ENCODE data around the gene ADAMTSL2. TPM values are rescaled to one million over a fixed set of nuclear protein-coding genes. Genes with fewer than 3 reads are reported as not detected.

The ADAMTSL2 gene
- polyA plus RNA-seq, 2 of the 4 experiments (the other 2 are of a cell fraction), result not detected

DNA sequence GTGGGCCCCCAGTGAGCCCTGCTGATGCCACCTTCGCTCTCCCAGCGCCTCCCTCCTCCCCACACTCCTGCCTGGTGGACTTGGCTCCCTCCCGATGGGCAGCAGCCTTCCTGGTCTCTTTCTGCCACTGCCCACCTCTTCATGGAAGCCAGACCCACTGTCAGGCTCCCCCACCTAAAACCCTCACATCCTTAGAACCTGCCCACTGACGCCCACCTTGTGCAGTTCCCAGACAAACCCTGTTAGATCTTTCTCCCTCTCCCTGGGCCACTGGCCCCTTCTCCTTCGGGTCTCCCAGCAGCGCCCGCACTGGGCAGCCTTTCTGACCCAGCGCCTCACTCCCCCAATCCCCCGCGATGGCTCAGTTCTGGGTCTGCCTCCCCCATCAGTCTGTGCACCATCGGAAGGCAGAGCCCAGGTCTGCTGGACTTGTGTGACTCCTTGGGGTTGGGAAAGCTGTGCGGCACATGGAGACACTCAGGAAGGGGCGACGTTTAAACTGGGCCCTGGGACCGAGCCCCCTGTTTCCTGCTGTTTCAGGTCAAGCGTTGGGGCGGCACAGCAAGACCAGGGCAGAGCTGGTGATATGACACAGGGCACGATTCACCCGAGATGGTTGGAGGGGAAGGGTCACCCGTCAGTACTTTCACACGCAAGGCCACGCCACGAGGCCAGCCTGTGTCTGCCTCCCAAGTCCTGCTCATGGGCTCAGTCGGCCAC, 27.1 kb upstream of the ADAMTSL2 start:
- POLR2A ChIA-PET, result no interaction called here
- DNase-seq (ENCODE audit: low read depth in 1 of 2, low spot score in 1 of 2) (no peak), ATAC-seq (no peak), FAIRE-seq (no peak)
- Histone ChIP-seq H3K9me3 (peaks cover 14% of the 10 kb centered on the region), H3K27ac (no peak overlapping the region), H3K4me1 (peaks cover 13% of the 10 kb centered on the region), H3K4me3 (no peak overlapping the region), H3K4me2 (no peak overlapping the region)
- WGBS (ENCODE audit: missing lambda C conversion rate), result 64% methylated on average over 18 of the region's 24 CpGs
- TF ChIP-seq NFE2L2 (conservative IDR thresholded peaks at IDR 0.05; ENCODE audit: low read length) (no peak), PHF8 (IDR thresholded peaks at IDR 0.05; ENCODE audit: borderline replicate concordance, low read depth) (no peak), CHD2 (IDR thresholded peaks at IDR 0.05; ENCODE audit: low read length, partially characterized antibody) (no peak), JUNB (IDR thresholded peaks at IDR 0.05) (no peak), NR3C1 (IDR thresholded peaks at IDR 0.05) (no peak), HOXA7 (CRISPR knock-in tag; IDR thresholded peaks at IDR 0.05) (no peak), FOXS1 (CRISPR knock-in tag; IDR thresholded peaks at IDR 0.05) (no peak), HOXB13 (CRISPR knock-in tag; IDR thresholded peaks at IDR 0.05; ENCODE audit: low read depth) (no peak), JUN (IDR thresholded peaks at IDR 0.05) (no peak), CBX2 (IDR thresholded peaks at IDR 0.05; ENCODE audit: borderline replicate concordance, low read depth) (no peak), RFX5 (IDR thresholded peaks at IDR 0.05) (no peak), NPAS2 (CRISPR knock-in tag; IDR thresholded peaks at IDR 0.05; ENCODE audit: borderline replicate concordance) (no peak), MAZ (IDR thresholded peaks at IDR 0.05; ENCODE audit: borderline replicate concordance, low read depth, low read length) (no peak), FOSL2 (IDR thresholded peaks at IDR 0.05) (no peak), FOSL2 (CRISPR knock-in tag; IDR thresholded peaks at IDR 0.05) (no peak)
- TF ChIP-seq, protein P1, sequence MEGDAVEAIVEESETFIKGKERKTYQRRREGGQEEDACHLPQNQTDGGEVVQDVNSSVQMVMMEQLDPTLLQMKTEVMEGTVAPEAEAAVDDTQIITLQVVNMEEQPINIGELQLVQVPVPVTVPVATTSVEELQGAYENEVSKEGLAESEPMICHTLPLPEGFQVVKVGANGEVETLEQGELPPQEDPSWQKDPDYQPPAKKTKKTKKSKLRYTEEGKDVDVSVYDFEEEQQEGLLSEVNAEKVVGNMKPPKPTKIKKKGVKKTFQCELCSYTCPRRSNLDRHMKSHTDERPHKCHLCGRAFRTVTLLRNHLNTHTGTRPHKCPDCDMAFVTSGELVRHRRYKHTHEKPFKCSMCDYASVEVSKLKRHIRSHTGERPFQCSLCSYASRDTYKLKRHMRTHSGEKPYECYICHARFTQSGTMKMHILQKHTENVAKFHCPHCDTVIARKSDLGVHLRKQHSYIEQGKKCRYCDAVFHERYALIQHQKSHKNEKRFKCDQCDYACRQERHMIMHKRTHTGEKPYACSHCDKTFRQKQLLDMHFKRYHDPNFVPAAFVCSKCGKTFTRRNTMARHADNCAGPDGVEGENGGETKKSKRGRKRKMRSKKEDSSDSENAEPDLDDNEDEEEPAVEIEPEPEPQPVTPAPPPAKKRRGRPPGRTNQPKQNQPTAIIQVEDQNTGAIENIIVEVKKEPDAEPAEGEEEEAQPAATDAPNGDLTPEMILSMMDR (IDR thresholded peaks at IDR 0.05), result no peak
- TF ChIP-seq, protein P2, sequence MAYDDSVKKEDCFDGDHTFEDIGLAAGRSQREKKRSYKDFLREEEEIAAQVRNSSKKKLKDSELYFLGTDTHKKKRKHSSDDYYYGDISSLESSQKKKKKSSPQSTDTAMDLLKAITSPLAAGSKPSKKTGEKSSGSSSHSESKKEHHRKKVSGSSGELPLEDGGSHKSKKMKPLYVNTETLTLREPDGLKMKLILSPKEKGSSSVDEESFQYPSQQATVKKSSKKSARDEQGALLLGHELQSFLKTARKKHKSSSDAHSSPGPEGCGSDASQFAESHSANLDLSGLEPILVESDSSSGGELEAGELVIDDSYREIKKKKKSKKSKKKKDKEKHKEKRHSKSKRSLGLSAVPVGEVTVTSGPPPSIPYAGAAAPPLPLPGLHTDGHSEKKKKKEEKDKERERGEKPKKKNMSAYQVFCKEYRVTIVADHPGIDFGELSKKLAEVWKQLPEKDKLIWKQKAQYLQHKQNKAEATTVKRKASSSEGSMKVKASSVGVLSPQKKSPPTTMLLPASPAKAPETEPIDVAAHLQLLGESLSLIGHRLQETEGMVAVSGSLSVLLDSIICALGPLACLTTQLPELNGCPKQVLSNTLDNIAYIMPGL (CRISPR knock-in tag; IDR thresholded peaks at IDR 0.05; ENCODE audit: borderline replicate concordance), result no peak
- CTCF ChIA-PET, result interaction anchor here (0.7 to 1.8 kb wide), 2 partner anchors 12 to 17 kb away, joined by 3 to 5 read pairs; no protein-coding TSS in a partner anchor

DNA sequence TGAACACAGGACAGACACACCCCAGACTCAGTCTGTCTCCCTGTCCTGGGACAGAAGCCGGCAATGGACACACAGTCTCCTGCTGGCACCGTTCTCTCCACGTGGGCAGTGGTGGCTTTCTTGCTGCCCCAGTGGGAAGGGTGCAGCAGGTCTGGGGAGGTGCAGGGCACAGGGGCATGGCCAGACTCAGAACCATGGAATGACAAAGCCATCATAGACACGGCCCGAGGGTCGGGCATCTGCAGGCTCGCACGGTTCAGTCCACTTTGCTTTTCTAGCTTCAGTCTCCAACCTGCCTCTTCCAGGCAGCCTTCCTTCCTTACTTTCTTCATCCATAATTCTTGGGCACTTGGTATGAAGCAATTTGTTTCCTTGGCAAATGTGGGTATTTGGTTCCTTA, 26.5 kb upstream of the ADAMTSL2 start:
- Histone ChIP-seq H3K4me3 (no peak overlapping the region), H3K27ac (no peak overlapping the region), H3K9me3 (peaks cover 7% of the 10 kb centered on the region), H3K4me1 (peaks cover 13% of the 10 kb centered on the region), H3K4me2 (no peak overlapping the region)
- TF ChIP-seq RARB (CRISPR knock-in tag; IDR thresholded peaks at IDR 0.05) (no peak), CBX2 (IDR thresholded peaks at IDR 0.05; ENCODE audit: borderline replicate concordance, low read depth) (no peak), ZFP36 (IDR thresholded peaks at IDR 0.05; ENCODE audit: borderline replicate concordance, partially characterized antibody) (peak; percentile 13), ZSCAN20 (CRISPR knock-in tag; IDR thresholded peaks at IDR 0.05) (no peak), RCOR1 (IDR thresholded peaks at IDR 0.05; ENCODE audit: low read depth, low read length) (no peak), HOXA7 (CRISPR knock-in tag; IDR thresholded peaks at IDR 0.05) (no peak)
- DNase-seq (ENCODE audit: low read depth in 1 of 2, low spot score in 1 of 2) (no peak), FAIRE-seq (no peak), ATAC-seq (no peak)
- ChIA-PET CTCF (interaction anchor here (1.8 kb wide), 1 partner anchor 12 kb away, joined by 5 read pairs; no protein-coding TSS in a partner anchor), POLR2A (no interaction called here)
- WGBS (ENCODE audit: missing lambda C conversion rate), result 83% methylated on average over 5 of the region's 8 CpGs
